SK-N-SH (cell line): ENCODE results near the gene RAD54L2. TPM values are rescaled to one million over a fixed set of nuclear protein-coding genes. Genes with fewer than 3 reads are reported as not detected.

ENCODE experiments used
- CTCF ChIA-PET: fragments of 300-600, 350-600 bp; formaldehyde crosslinking; extraction: SDS; loops from one replicate; lab custom pipeline; 2021; lab: Yijun Ruan, JAX
- POLR2A ChIA-PET: fragments of 350-600 bp; sonication (Branson Sonifier 250); formaldehyde crosslinking; extraction: SDS; loops from one replicate; lab custom pipeline; 2020; ENCODE audit warnings: antibody characterized with exemption, inconsistent platforms; lab: Yijun Ruan, JAX
- DNase-seq: peaks from one replicate; pipeline ENCODE4 v3.0.0; 2012
- H2AFZ ChIP-seq: fragments of 200-600 bp; sonication (generic); 2 replicates; pipeline ENCODE4 v1.8.1; 2016; ENCODE audit warnings: antibody characterized with exemption, mild to moderate bottlenecking, low read depth
- H3F3A ChIP-seq: fragments of 200-600 bp; sonication (generic); replicated peaks from 2 replicates; pipeline ENCODE3; 2016; ENCODE audit warnings: antibody characterized with exemption, mild to moderate bottlenecking; ENCODE audit not compliant: insufficient read depth
- H3K27ac ChIP-seq, 2 experiments: fragments of 200-500 bp in 1 of 2; fragments of 200-600 bp in 1 of 2; sonication (Bioruptor generic) in 1 of 2; sonication (generic), shearing (Covaris generic) in 1 of 2; 2 replicates each; pipeline versions ENCODE4 v1.5.1 to v1.6.1; 2014 to 2016; ENCODE audit warnings: low read depth in 2 of 2, inconsistent platforms in 1 of 2, low read length in 1 of 2, mild to moderate bottlenecking in 1 of 2, mixed read lengths in 1 of 2
- H3K27me3 ChIP-seq: fragments of 200-600 bp; sonication (generic), shearing (Covaris generic); 2 replicates; pipeline ENCODE4 v1.6.1; 2016; ENCODE audit warnings: mixed run types; ENCODE audit not compliant: insufficient read depth
- H3K36me3 ChIP-seq, 2 experiments: fragments of 200-500 bp in 1 of 2; fragments of 200-600 bp in 1 of 2; sonication (Bioruptor generic) in 1 of 2; sonication (generic) in 1 of 2; replicated peaks in 1 of 2; 2 replicates each; pipeline versions ENCODE3 to v1.5.1; 2014 to 2016; ENCODE audit warnings: low read length in 1 of 2, mild to moderate bottlenecking in 1 of 2; ENCODE audit not compliant: insufficient read depth in 2 of 2, control insufficient read depth in 1 of 2
- H3K4me1 ChIP-seq, 2 experiments: fragments of 200-500 bp in 1 of 2; fragments of 200-600 bp in 1 of 2; sonication (Bioruptor generic) in 1 of 2; sonication (generic), shearing (Covaris generic) in 1 of 2; 2 replicates each; pipeline versions ENCODE4 v1.5.1 to v1.6.1; 2014 to 2016; ENCODE audit warnings: low read depth in 1 of 2, low read length in 1 of 2, mixed run types in 1 of 2; ENCODE audit not compliant: insufficient read depth in 2 of 2, control insufficient read depth in 1 of 2
- H3K4me2 ChIP-seq: fragments of 200-600 bp; sonication (generic), shearing (Covaris generic); 2 replicates; pipeline ENCODE4 v1.6.1; 2017; ENCODE audit warnings: mixed run types
- H3K4me3 ChIP-seq, 2 experiments: fragments of 200-500 bp in 1 of 2; fragments of 200-600 bp in 1 of 2; sonication (Bioruptor generic) in 1 of 2; sonication (generic), shearing (Covaris generic) in 1 of 2; 2 replicates each; pipeline versions ENCODE4 v1.5.1 to v1.8.1; 2014 to 2016; ENCODE audit warnings: low read depth in 2 of 2, inconsistent platforms in 1 of 2, low read length in 1 of 2, mild to moderate bottlenecking in 1 of 2, mixed read lengths in 1 of 2, moderate library complexity in 1 of 2
- H3K79me2 ChIP-seq: fragments of 200-600 bp; sonication (generic); 2 replicates; pipeline ENCODE4 v1.8.1; 2017; ENCODE audit warnings: mild to moderate bottlenecking; ENCODE audit not compliant: insufficient read depth
- H3K9ac ChIP-seq: fragments of 200-600 bp; sonication (generic); 2 replicates; pipeline ENCODE4 v1.6.1; 2017; ENCODE audit warnings: mixed run types
- H3K9me2 ChIP-seq: fragments of 200-600 bp; sonication (generic); 2 replicates; pipeline ENCODE4 v1.6.1; 2017; ENCODE audit warnings: mixed run types
- H3K9me3 ChIP-seq: fragments of 200-600 bp; sonication (generic); 2 replicates; pipeline ENCODE4 v1.6.1; 2017; ENCODE audit warnings: mixed run types, mild to moderate bottlenecking, moderate library complexity
- H4K20me1 ChIP-seq: fragments of 200-600 bp; sonication (generic); 2 replicates; pipeline ENCODE4 v1.6.1; 2017; ENCODE audit warnings: mild to moderate bottlenecking, mixed run types; ENCODE audit not compliant: insufficient read depth
- CTCF ChIP-seq: fragments of 200-600 bp; sonication (generic); IDR thresholded peaks from 2 replicates; pipeline ENCODE4 v1.6.1; 2017; ENCODE audit warnings: antibody characterized with exemption, mild to moderate bottlenecking, moderate library complexity
- ELF1 ChIP-seq: IDR thresholded peaks from 2 replicates; pipeline ENCODE4 v1.4.0; 2012
- EP300 ChIP-seq, 2 experiments: IDR thresholded peaks; 2 replicates each; pipeline versions ENCODE4 v1.4.0 to v1.6.1; 2012; ENCODE audit warnings: borderline replicate concordance in 1 of 2, low read depth in 1 of 2, low read length in 1 of 2
- FOSL2 ChIP-seq: IDR thresholded peaks from 2 replicates; pipeline ENCODE4 v1.4.0; 2012; ENCODE audit warnings: low read depth, mild to moderate bottlenecking, moderate library complexity, borderline replicate concordance
- FOXJ3 ChIP-seq: sonication (generic); formaldehyde crosslinking; IDR thresholded peaks from 2 replicates; pipeline ENCODE4 v1.5.1; 2020; ENCODE audit warnings: mild to moderate bottlenecking, missing genetic modification reagents
- GABPA ChIP-seq: IDR thresholded peaks from 2 replicates; pipeline ENCODE4 v1.4.0; 2012; ENCODE audit warnings: low read depth, mild to moderate bottlenecking
- GATA2 ChIP-seq: sonication (generic); formaldehyde crosslinking; IDR thresholded peaks from 2 replicates; pipeline ENCODE4 v1.5.0; 2020; ENCODE audit warnings: mild to moderate bottlenecking, missing genetic modification reagents
- JUND ChIP-seq: IDR thresholded peaks from 2 replicates; pipeline ENCODE4 v1.4.0; 2012
- MXI1 ChIP-seq: IDR thresholded peaks from 2 replicates; pipeline ENCODE4 v1.6.1; 2012; ENCODE audit warnings: mild to moderate bottlenecking, low read depth, low read length, improper control_type of control experiment
- NRF1 ChIP-seq: IDR thresholded peaks from 2 replicates; pipeline ENCODE4 v1.6.1; 2012; ENCODE audit warnings: low read depth, mild to moderate bottlenecking, low read length
- RCOR1 ChIP-seq: fragments of 150-350 bp; IDR thresholded peaks from 2 replicates; pipeline ENCODE4 v1.6.1; 2017; ENCODE audit warnings: antibody characterized with exemption, low read length
- RFX5 ChIP-seq: IDR thresholded peaks from 2 replicates; pipeline ENCODE4 v1.6.1; 2012; ENCODE audit warnings: mild to moderate bottlenecking, improper control_type of control experiment, low read length
- RXRA ChIP-seq: IDR thresholded peaks from 2 replicates; pipeline ENCODE4 v1.4.0; 2012; ENCODE audit warnings: low read depth, mild to moderate bottlenecking, borderline replicate concordance
- SIN3A ChIP-seq: IDR thresholded peaks from 2 replicates; pipeline ENCODE4 v1.6.1; 2012; ENCODE audit warnings: low read depth, mild to moderate bottlenecking, low read length, moderate library complexity, borderline replicate concordance
- SMC3 ChIP-seq: IDR thresholded peaks from 2 replicates; pipeline ENCODE4 v1.6.1; 2012; ENCODE audit warnings: low read depth, low read length, improper control_type of control experiment
- TAF1 ChIP-seq: IDR thresholded peaks from 2 replicates; pipeline ENCODE4 v1.6.1; 2012; ENCODE audit warnings: low read depth, mild to moderate bottlenecking, low read length, moderate library complexity, borderline replicate concordance
- TCF12 ChIP-seq: IDR thresholded peaks from 2 replicates; pipeline ENCODE4 v1.4.0; 2012
- WGBS: methylation state at CpG from one replicate; pipeline ENCODE4 v1.1.6; 2017; ENCODE audit warnings: low lambda C conversion rate; 5-methylcytosine and 5-hydroxymethylcytosine counted together
- polyA plus RNA-seq, 3 experiments: library from polyadenylated mRNA; depleted of rRNA; stranded (reverse); fragments of >200 nt; gene quantifications; 2 replicates each; pipeline ENCODE4 v1.2.3, GENCODE V29; 2012
- TF ChIP-seq, protein P1 (sequence below): IDR thresholded peaks from 2 replicates; pipeline ENCODE4 v1.4.0; 2012; ENCODE audit warnings: low read depth, borderline replicate concordance
- TF ChIP-seq, protein P2 (sequence below): fragments of 150-350 bp; IDR thresholded peaks from 2 replicates; pipeline ENCODE4 v1.6.1; 2017; ENCODE audit warnings: antibody characterized with exemption, low read length, low read depth, borderline replicate concordance

Gene RAD54L2
- polyA plus RNA-seq, 1 of the 3 experiments (the other 2 are of a cell fraction), result 3.6 TPM

DNA sequence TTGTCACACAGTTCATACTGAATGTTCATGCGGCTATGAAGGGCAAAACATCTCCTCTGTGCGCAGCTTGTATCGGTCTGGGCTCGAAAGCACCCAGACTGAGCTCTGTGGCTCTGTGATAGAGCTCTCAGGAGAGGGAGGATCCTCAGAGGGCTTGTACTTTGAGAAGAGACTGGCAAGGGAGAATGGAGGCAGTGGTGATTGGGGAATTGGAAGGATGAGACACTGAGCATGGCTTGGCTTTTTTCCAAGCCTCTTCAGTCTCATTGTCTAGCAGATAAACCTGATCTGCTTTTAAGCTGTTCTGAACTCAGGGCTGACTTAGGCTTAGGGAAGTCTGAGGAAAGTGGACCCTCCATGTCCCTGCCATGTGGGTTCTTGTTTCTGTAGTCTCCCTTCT is 43.0 kb downstream of the RAD54L2 start:
- POLR2A ChIA-PET, result no interaction called here
- TF ChIP-seq, protein P1, sequence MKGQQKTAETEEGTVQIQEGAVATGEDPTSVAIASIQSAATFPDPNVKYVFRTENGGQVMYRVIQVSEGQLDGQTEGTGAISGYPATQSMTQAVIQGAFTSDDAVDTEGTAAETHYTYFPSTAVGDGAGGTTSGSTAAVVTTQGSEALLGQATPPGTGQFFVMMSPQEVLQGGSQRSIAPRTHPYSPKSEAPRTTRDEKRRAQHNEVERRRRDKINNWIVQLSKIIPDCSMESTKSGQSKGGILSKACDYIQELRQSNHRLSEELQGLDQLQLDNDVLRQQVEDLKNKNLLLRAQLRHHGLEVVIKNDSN, result no peak
- TF ChIP-seq SMC3 (no peak), GABPA (no peak), JUND (no peak), GATA2 (no peak), CTCF (no peak), FOXJ3 (no peak), SIN3A (no peak), TCF12 (no peak), EP300 (IDR thresholded peaks at IDR 0.05; ENCODE audit: borderline replicate concordance in 1 of 2, low read depth in 1 of 2, low read length in 1 of 2) (no peak), FOSL2 (no peak), RXRA (no peak), RCOR1 (no peak), NRF1 (no peak), TAF1 (no peak), ELF1 (no peak), MXI1 (no peak), RFX5 (no peak)
- TF ChIP-seq, protein P2, sequence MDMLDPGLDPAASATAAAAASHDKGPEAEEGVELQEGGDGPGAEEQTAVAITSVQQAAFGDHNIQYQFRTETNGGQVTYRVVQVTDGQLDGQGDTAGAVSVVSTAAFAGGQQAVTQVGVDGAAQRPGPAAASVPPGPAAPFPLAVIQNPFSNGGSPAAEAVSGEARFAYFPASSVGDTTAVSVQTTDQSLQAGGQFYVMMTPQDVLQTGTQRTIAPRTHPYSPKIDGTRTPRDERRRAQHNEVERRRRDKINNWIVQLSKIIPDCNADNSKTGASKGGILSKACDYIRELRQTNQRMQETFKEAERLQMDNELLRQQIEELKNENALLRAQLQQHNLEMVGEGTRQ, result no peak
- H3K9me2 ChIP-seq, result no peaks in the 10 kb centered on the region
- no peaks in the 10 kb centered on the region for H3K36me3 ChIP-seq
- H3K4me2 ChIP-seq, result no peak overlapping the region
- no peak overlapping the region for H2AFZ ChIP-seq
- peaks cover 45% of the 10 kb centered on the region for H3K79me2 ChIP-seq
- no peak overlapping the region for H3K4me3 ChIP-seq
- no peaks in the 10 kb centered on the region for H3K9me3 ChIP-seq
- no peaks in the 10 kb centered on the region for H4K20me1 ChIP-seq
- peaks cover 0 to 12% of the 10 kb centered on the region in 2 experiments; a peak in 2 of 4 replicates for H3K4me1 ChIP-seq
- DNase-seq, result peak; percentile 33
- CTCF ChIA-PET, result interaction anchor here (0.7 to 1.2 kb wide), 2 partner anchors 14 to 88 kb away, joined by 3 read pairs; no protein-coding TSS in a partner anchor
- H3F3A ChIP-seq, result peaks cover 4% of the 10 kb centered on the region
- no peak overlapping the region for H3K9ac ChIP-seq
- no peak overlapping the region for H3K27ac ChIP-seq
- 98% methylated on average over 4 of the region's 4 CpGs for WGBS
- no peaks in the 10 kb centered on the region for H3K27me3 ChIP-seq
